Measurements from ENCODE around the gene TMUB1.

The TMUB1 gene

GRCh38 chr7:151085329-151085690, 2.0 kb upstream of the TMUB1 start:
- no peak for DNase-seq (ENCODE audit: low spot score)

GRCh38 chr7:151083824-151084160, 499 bp upstream of the TMUB1 start:
- DNase-seq (ENCODE audit: low spot score), result no peak

DNA sequence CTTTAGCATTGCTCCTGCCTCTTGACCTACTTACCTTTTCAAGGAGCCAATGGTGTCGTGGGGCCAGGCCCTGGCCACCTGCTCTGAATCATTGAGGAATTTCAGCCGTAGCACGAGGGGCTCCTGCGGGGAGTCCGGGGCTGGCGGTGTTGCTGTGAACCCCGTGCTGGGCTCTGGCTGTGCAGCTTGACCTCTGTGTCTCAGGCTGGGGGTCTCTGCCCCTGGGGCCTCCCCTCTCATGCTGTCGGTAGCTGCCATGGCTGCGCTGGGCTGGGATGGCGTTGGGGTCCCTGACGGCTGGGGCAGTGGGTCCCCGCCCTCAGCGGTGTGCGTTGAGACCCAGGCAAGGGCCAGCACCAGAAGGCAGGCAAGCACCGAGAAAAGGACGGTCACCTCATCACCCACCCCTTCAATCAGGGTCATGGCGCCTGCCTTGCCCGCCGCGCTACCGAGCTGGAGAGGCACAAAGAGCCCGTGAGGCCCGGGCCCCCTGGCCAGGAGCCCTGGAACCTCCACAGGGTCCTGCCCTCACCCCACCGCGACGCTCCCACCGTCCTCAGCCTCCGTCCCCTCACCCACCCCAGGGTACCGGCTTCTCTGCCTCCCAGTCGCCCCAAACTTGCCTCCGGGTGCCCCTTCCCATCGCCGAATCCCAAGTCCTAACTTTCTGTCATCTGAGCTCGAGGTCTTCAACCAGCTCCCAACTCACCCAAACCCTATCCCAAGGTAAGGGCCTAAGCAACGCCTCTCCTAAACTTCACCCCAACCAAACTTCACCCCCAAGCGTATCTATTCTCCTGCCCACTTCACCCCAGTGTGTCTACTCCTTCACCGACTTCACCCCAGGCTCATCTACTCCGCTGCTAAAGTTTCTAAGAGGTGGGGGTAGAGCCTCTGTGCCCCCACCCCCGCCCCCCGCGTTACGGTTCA, 887 bp downstream of the TMUB1 start:
- DNase-seq (ENCODE audit: low spot score), result no peak

GRCh38 chr7:151081170-151082101, 1.9 kb downstream of the TMUB1 start:
- DNase-seq (ENCODE audit: low spot score), result no peak

- peak; percentile 93 for DNase-seq (ENCODE audit: low spot score)
These were observed 2.6 kb downstream of the TMUB1 start, which contains the start of gene FASTK for GRCh38 chr7:151080522-151081169. TSS of gene FASTK (minus strand) at chr7:151080809. CDS start at chr7:151080766, 43 bp downstream.

DNA sequence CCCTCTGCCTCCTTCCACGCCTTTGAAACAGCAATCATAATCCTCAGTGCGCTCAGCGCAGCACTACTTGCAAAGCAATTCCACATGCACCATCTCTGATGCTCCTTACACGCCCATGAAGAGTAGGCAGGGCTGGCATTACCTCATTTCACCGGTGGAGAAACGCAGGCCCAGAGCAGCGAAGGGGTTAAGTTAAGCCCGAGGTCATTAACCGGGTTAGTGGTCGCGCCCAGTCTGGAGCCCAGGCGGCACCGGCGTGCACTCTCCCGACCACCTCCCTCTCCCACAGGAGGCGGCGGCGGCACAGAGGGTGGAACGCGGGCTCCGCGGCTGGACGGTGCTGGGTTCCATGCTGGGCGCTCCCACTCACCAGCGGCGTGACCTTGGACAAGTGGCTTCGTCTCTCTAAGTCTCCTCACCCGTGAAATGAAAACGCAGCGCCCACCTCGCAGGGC, 3.2 kb downstream of the TMUB1 start:
- DNase-seq (ENCODE audit: low spot score), result peak; percentile 41

GRCh38 chr7:151079199-151079910, 3.9 kb downstream of the TMUB1 start:
- no peak for DNase-seq (ENCODE audit: low spot score)

- DNase-seq (ENCODE audit: low spot score), result peak; percentile 50
These were observed 4.9 kb downstream of the TMUB1 start for GRCh38 chr7:151078233-151079040.

- no peak for DNase-seq (ENCODE audit: low spot score)
These were observed 5.5 kb downstream of the TMUB1 start for GRCh38 chr7:151077705-151078232.

GRCh38 chr7:151076863-151077704, 6.2 kb downstream of the TMUB1 start:
- peak; percentile 79 for DNase-seq (ENCODE audit: low spot score)

GRCh38 chr7:151075978-151076426, 7.3 kb downstream of the TMUB1 start:
- no peak for DNase-seq (ENCODE audit: low spot score)

DNA sequence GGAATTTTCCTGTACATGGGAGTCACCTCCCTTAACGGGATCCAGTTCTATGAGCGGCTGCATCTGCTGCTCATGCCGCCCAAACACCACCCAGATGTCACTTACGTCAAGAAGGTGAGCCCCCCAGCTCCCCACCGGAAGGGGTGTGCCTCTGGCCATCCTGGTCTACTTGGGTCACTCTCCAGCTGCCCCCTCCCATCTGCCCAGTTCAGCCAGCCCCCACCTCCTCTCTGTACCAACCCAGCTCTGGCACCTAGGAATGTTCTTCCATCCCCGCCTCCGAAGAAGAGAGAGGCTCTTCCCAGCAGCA, 7.7 kb downstream of the TMUB1 start:
- DNase-seq (ENCODE audit: low spot score), result no peak

DNA sequence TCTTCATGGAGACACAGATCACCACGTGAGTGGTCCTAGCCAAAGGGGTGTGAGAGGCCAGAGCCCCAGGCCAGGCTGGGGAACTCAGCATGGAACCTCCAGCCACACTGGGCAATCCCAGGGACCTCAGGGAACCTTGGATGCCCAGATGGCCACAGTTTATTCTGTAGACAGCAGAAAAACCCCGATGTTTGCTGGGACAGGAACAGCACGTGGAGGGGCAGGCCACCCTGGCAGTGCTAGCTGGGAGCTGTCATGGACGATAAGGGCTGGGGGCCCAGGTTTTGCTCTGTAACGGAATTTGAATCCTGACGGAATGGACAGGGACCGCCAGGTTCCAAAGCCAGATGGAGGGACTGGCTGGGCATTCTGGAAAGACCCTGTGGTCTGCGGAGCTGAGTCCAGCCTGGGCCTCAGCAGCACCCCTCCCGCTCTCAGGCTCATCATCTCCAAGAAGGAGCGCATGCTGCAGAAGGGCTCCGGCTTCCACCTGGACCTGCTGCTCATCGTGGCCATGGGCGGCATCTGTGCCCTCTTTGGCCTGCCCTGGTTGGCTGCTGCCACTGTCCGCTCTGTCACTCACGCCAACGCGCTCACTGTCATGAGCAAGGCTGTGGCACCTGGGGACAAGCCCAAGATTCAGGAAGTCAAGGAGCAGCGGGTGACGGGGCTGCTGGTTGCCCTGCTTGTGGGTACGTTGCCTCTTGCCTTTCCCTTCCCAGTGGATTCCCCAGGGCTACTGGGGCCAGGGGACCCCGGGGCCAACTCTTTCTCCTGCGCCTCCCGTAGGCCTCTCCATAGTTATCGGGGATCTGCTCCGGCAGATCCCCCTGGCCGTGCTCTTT, 8.3 kb downstream of the TMUB1 start:
- no peak for DNase-seq (ENCODE audit: low spot score)

- no peak for DNase-seq (ENCODE audit: low spot score)
These were observed 9.3 kb downstream of the TMUB1 start for GRCh38 chr7:151073990-151074389.

GRCh38 chr7:151071032-151071866, 12.0 kb downstream of the TMUB1 start:
- DNase-seq (ENCODE audit: low spot score), result no peak

DNA sequence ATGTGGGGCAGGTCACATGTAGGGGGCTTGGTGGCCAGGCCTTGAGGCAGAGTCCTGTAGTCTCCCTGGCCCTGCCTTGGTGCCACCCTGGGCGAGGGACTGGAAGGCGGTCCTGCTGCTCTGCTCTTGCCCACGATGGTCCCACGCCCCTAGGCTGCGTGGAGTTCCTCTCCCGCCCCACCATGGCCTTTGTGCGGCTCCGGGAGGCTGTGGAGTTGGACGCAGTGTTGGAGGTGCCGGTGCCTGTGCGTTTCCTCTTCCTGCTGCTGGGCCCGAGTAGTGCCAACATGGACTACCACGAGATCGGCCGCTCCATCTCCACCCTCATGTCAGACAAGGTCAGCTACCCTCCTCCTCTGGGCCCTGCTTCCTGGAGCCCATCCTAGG, 12.7 kb downstream of the TMUB1 start:
- no peak for DNase-seq (ENCODE audit: low spot score)

DNA sequence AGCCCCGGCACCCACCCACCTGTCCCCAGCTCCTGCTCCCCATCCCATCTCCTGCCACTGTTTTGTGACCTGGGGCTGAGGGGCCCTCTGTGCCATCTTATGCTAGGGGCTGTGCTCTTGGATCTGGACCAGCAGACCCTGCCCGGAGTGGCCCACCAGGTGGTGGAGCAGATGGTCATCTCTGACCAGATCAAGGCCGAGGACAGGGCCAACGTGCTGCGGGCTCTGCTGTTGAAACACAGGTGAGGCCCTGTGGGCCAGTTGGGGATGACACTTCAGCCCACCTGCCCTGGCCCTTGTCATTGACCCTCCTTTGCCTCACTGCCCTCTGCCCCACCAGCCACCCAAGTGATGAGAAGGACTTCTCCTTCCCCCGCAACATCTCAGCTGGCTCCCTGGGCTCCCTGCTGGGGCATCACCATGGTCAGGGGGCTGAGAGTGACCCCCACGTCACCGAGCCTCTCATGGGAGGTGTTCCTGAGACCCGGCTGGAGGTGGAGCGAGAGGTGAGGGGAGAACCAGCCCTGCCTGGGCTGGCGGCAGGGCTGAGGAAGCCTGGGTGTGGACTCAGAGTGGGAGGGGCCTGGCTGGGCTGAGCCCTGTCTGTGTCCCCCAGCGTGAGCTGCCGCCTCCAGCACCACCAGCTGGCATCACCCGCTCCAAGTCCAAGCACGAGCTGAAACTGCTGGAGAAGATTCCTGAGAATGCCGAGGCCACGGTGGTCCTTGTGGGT, 13.3 kb downstream of the TMUB1 start:
- DNase-seq (ENCODE audit: low spot score), result no peak

Measured in iPS-NIHi11 (cell line).